ENCODE measurements around the gene DDX39B. TPM values are rescaled to one million over a fixed set of nuclear protein-coding genes. Genes with fewer than 3 reads are reported as not detected.
A peak's percentile ranks its signal among the peaks of the same experiment; 100 is the strongest.

The DDX39B gene
- total RNA-seq, 6 experiments from 2014 or later = 85.2 to 145 (median 102) TPM

GRCh38 chr6:31575952-31576685 lies 34.3 kb upstream of the DDX39B start:
- TF ChIP-seq, protein P1, sequence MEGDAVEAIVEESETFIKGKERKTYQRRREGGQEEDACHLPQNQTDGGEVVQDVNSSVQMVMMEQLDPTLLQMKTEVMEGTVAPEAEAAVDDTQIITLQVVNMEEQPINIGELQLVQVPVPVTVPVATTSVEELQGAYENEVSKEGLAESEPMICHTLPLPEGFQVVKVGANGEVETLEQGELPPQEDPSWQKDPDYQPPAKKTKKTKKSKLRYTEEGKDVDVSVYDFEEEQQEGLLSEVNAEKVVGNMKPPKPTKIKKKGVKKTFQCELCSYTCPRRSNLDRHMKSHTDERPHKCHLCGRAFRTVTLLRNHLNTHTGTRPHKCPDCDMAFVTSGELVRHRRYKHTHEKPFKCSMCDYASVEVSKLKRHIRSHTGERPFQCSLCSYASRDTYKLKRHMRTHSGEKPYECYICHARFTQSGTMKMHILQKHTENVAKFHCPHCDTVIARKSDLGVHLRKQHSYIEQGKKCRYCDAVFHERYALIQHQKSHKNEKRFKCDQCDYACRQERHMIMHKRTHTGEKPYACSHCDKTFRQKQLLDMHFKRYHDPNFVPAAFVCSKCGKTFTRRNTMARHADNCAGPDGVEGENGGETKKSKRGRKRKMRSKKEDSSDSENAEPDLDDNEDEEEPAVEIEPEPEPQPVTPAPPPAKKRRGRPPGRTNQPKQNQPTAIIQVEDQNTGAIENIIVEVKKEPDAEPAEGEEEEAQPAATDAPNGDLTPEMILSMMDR (IDR thresholded peaks at IDR 0.05) = no peak
- TF ChIP-seq POLR2A (IDR thresholded peaks at IDR 0.05) = no peak
- Histone ChIP-seq H3K4me3 (peak overlapping the region; percentile 11 to 32 (median 31)), H3K4me1 (no peaks in the 10 kb centered on the region), H3K27ac (no peak overlapping the region), H3K9me3 (no peaks in the 10 kb centered on the region), H3K27me3 (no peaks in the 10 kb centered on the region), H3K36me3 (no peaks in the 10 kb centered on the region)
- intact Hi-C loops (cut with DNase I) = no loop called here
- 45% methylated on average over 7 of the region's 8 CpGs for WGBS (ENCODE audit: insufficient coverage, low coverage, low lambda C conversion rate, missing lambda C conversion rate)
- DNase-seq = no peak
- ATAC-seq = no peak

DNA sequence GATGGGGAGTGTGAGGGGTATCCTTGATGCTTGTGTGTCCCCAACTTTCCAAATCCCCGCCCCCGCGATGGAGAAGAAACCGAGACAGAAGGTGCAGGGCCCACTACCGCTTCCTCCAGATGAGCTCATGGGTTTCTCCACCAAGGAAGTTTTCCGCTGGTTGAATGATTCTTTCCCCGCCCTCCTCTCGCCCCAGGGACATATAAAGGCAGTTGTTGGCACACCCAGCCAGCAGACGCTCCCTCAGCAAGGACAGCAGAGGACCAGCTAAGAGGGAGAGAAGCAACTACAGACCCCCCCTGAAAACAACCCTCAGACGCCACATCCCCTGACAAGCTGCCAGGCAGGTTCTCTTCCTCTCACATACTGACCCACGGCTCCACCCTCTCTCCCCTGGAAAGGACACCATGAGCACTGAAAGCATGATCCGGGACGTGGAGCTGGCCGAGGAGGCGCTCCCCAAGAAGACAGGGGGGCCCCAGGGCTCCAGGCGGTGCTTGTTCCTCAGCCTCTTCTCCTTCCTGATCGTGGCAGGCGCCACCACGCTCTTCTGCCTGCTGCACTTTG lies 33.6 kb upstream of the DDX39B start, which contains the start of gene TNF:
TNF (plus strand) TSS at position 231 of the 567 bp plus-strand sequence; CDS start at position 408, 177 bp downstream.
- TF ChIP-seq, protein P1 (IDR thresholded peaks at IDR 0.05) = no peak
- peak; percentile 71 for TF ChIP-seq POLR2A (IDR thresholded peaks at IDR 0.05)
- Histone ChIP-seq H3K27ac (peak within 1 kb of the TSS in 1 of 3 donors; percentile 54), H3K9me3 (no peaks in the 10 kb centered on the region), H3K4me3 (peak within 1 kb of the TSS; percentile 11 to 32 (median 31)), H3K4me1 (no peaks in the 10 kb centered on the region), H3K27me3 (no peaks in the 10 kb centered on the region), H3K36me3 (no peaks in the 10 kb centered on the region)
- peak; percentile 40 to 66 (median 52) for ATAC-seq
- peak in 2 of 3 donors; percentile 49 to 56 for DNase-seq
- intact Hi-C loops (cut with DNase I) = no loop called here
- 41% methylated on average over 15 of the region's 19 CpGs for WGBS (ENCODE audit: insufficient coverage, low coverage, low lambda C conversion rate, missing lambda C conversion rate)

DNA sequence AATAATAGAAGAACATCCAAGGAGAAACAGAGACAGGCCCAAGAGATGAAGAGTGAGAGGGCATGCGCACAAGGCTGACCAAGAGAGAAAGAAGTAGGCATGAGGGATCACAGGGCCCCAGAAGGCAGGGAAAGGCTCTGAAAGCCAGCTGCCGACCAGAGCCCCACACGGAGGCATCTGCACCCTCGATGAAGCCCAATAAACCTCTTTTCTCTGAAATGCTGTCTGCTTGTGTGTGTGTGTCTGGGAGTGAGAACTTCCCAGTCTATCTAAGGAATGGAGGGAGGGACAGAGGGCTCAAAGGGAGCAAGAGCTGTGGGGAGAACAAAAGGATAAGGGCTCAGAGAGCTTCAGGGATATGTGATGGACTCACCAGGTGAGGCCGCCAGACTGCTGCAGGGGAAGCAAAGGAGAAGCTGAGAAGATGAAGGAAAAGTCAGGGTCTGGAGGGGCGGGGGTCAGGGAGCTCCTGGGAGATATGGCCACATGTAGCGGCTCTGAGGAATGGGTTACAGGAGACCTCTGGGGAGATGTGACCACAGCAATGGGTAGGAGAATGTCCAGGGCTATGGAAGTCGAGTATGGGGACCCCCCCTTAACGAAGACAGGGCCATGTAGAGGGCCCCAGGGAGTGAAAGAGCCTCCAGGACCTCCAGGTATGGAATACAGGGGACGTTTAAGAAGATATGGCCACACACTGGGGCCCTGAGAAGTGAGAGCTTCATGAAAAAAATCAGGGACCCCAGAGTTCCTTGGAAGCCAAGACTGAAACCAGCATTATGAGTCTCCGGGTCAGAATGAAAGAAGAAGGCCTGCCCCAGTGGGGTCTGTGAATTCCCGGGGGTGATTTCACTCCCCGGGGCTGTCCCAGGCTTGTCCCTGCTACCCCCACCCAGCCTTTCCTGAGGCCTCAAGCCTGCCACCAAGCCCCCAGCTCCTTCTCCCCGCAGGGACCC lies 32.6 kb upstream of the DDX39B start:
- no peak for TF ChIP-seq POLR2A (IDR thresholded peaks at IDR 0.05)
- TF ChIP-seq, protein P1 (IDR thresholded peaks at IDR 0.05) = no peak
- H3K36me3 ChIP-seq = no peaks in the 10 kb centered on the region
- H3K9me3 ChIP-seq = no peaks in the 10 kb centered on the region
- intact Hi-C loops (cut with DNase I) = no loop called here
- no peaks in the 10 kb centered on the region for H3K4me1 ChIP-seq
- no peak overlapping the region for H3K4me3 ChIP-seq
- ATAC-seq (no peak), DNase-seq (peak in 1 of 3 donors; percentile 26)
- no peaks in the 10 kb centered on the region for H3K27me3 ChIP-seq
- H3K27ac ChIP-seq = no peak overlapping the region
- WGBS (ENCODE audit: insufficient coverage, low coverage, low lambda C conversion rate, missing lambda C conversion rate) = 60% methylated on average over 8 of the region's 14 CpGs

DNA sequence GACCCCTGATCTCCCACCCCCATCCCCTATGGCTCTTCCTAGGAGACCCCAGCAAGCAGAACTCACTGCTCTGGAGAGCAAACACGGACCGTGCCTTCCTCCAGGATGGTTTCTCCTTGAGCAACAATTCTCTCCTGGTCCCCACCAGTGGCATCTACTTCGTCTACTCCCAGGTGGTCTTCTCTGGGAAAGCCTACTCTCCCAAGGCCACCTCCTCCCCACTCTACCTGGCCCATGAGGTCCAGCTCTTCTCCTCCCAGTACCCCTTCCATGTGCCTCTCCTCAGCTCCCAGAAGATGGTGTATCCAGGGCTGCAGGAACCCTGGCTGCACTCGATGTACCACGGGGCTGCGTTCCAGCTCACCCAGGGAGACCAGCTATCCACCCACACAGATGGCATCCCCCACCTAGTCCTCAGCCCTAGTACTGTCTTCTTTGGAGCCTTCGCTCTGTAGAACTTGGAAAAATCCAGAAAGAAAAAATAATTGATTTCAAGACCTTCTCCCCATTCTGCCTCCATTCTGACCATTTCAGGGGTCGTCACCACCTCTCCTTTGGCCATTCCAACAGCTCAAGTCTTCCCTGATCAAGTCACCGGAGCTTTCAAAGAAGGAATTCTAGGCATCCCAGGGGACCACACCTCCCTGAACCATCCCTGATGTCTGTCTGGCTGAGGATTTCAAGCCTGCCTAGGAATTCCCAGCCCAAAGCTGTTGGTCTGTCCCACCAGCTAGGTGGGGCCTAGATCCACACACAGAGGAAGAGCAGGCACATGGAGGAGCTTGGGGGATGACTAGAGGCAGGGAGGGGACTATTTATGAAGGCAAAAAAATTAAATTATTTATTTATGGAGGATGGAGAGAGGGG lies 31.7 kb upstream of the DDX39B start:
- Histone ChIP-seq H3K27ac (no peak overlapping the region), H3K9me3 (no peaks in the 10 kb centered on the region), H3K4me1 (no peaks in the 10 kb centered on the region), H3K4me3 (no peak overlapping the region), H3K27me3 (no peaks in the 10 kb centered on the region), H3K36me3 (no peaks in the 10 kb centered on the region)
- DNase-seq = peak in 1 of 3 donors; percentile 26
- 67% methylated on average over 9 of the region's 9 CpGs for WGBS (ENCODE audit: insufficient coverage, low coverage, low lambda C conversion rate, missing lambda C conversion rate)
- no peak for ATAC-seq
- intact Hi-C loops (cut with DNase I) = no loop called here
- TF ChIP-seq, protein P1 (IDR thresholded peaks at IDR 0.05) = no peak
- TF ChIP-seq POLR2A (IDR thresholded peaks at IDR 0.05) = no peak
